Tibial nerve (tissue), 4 donors: Measurements from ENCODE around the gene MRPS9.

Experiments
- EP300 ChIP-seq, 2 donors: sonication (generic); formaldehyde crosslinking; IDR thresholded peaks; one replicate each; pipeline ENCODE4 v1.6.1; 2017; ENCODE audit warnings: antibody characterized with exemption in 2 of 2, mild to moderate bottlenecking in 1 of 2
- POLR2A ChIP-seq, 2 donors: fragments of 450-650 bp; IDR thresholded peaks; one replicate each; pipeline ENCODE4 v1.6.1; 2017; ENCODE audit warnings: antibody characterized with exemption in 2 of 2, mild to moderate bottlenecking in 2 of 2, moderate library complexity in 2 of 2
- TF ChIP-seq, protein P1 (sequence below), 5 experiments: fragments of 200-600 bp in 3 of 5; fragments of 450-650 bp in 2 of 5; sonication (generic) in 3 of 5; IDR thresholded peaks; one replicate each; pipeline ENCODE4 v1.5.1; 2016 to 2019; ENCODE audit warnings: antibody characterized with exemption in 5 of 5, mild to moderate bottlenecking in 3 of 5, moderate library complexity in 2 of 5

DNA sequence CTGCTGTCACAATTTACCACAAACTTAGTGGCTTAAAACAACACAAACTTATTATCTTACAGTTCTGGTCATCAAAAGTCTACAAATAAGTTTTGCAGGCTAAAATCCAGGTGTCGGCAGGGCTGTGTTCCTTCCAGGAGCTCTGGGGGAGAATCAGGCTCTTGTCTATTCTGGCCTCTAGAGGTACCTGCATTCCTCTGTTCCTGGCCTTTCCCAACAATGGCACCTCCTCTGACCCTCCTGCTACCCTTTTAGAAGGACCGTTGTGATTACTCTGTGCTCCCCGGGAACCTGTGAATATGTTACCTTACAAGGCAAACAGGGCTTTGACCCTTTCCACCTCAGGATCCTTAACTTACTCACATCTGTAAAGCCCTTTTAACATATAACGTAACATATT, 98.5 kb downstream of the MRPS9 start:
- TF ChIP-seq EP300 (IDR thresholded peaks at IDR 0.05) (no peak), POLR2A (IDR thresholded peaks at IDR 0.05) (no peak)
- TF ChIP-seq, protein P1, sequence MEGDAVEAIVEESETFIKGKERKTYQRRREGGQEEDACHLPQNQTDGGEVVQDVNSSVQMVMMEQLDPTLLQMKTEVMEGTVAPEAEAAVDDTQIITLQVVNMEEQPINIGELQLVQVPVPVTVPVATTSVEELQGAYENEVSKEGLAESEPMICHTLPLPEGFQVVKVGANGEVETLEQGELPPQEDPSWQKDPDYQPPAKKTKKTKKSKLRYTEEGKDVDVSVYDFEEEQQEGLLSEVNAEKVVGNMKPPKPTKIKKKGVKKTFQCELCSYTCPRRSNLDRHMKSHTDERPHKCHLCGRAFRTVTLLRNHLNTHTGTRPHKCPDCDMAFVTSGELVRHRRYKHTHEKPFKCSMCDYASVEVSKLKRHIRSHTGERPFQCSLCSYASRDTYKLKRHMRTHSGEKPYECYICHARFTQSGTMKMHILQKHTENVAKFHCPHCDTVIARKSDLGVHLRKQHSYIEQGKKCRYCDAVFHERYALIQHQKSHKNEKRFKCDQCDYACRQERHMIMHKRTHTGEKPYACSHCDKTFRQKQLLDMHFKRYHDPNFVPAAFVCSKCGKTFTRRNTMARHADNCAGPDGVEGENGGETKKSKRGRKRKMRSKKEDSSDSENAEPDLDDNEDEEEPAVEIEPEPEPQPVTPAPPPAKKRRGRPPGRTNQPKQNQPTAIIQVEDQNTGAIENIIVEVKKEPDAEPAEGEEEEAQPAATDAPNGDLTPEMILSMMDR (IDR thresholded peaks at IDR 0.05) = no peak
